HT-29 (cell line): ENCODE data around the gene HNRNPAB. TPM values are rescaled to one million over a fixed set of nuclear protein-coding genes. Genes with fewer than 3 reads are reported as not detected.
A peak's percentile ranks its signal among the peaks of the same experiment; 100 is the strongest.

Experiments used
- DNase-seq: peaks from one replicate; pipeline ENCODE4 v3.0.0-alpha.2; 2015; ENCODE audit warnings: low spot score
- total RNA-seq: library from RNA; depleted of rRNA; stranded (reverse); fragments of >200 nt; shearing (Covaris generic); gene quantifications from 2 replicates; pipeline ENCODE4 v1.2.3, GENCODE V29; 2014

The HNRNPAB gene
- total RNA-seq, 1 experiment from 2014 or later: 212 TPM

- DNase-seq: peak; percentile 28
These were observed 7.0 kb downstream of the HNRNPAB start for GRCh38 chr5:178211095-178212048.

- DNase-seq: no peak
These were observed 8.1 kb downstream of the HNRNPAB start for GRCh38 chr5:178212241-178213002.

- DNase-seq: no peak
These were observed 8.7 kb downstream of the HNRNPAB start for GRCh38 chr5:178213003-178213461.

GRCh38 chr5:178213748-178214151 lies 9.4 kb downstream of the HNRNPAB start:
- peak; percentile 35 for DNase-seq

GRCh38 chr5:178214160-178214803 lies 9.9 kb downstream of the HNRNPAB start:
- DNase-seq: no peak

GRCh38 chr5:178215280-178216002 lies 11.1 kb downstream of the HNRNPAB start:
- DNase-seq: no peak

- DNase-seq: no peak
These were observed 11.8 kb downstream of the HNRNPAB start for GRCh38 chr5:178216088-178216534.

GRCh38 chr5:178216779-178217178 lies 12.4 kb downstream of the HNRNPAB start:
- DNase-seq: no peak

GRCh38 chr5:178218237-178218776 lies 14.0 kb downstream of the HNRNPAB start:
- no peak for DNase-seq

- no peak for DNase-seq
These were observed 14.5 kb downstream of the HNRNPAB start for GRCh38 chr5:178218827-178219226.

- DNase-seq: no peak
These were observed 16.9 kb downstream of the HNRNPAB start for GRCh38 chr5:178221282-178221681.

- DNase-seq: no peak
These were observed 17.5 kb downstream of the HNRNPAB start for GRCh38 chr5:178221853-178222252.

GRCh38 chr5:178222292-178222691 lies 18.0 kb downstream of the HNRNPAB start:
- DNase-seq: no peak

- no peak for DNase-seq
These were observed 19.0 kb downstream of the HNRNPAB start for GRCh38 chr5:178223196-178223773.

GRCh38 chr5:178223828-178224335 lies 19.5 kb downstream of the HNRNPAB start:
- DNase-seq: no peak

- DNase-seq: no peak
These were observed 20.1 kb downstream of the HNRNPAB start for GRCh38 chr5:178224403-178224802.

GRCh38 chr5:178225174-178225573 lies 20.8 kb downstream of the HNRNPAB start:
- DNase-seq: no peak

- no peak for DNase-seq
These were observed 22.9 kb downstream of the HNRNPAB start for GRCh38 chr5:178227138-178227659.

GRCh38 chr5:178227929-178228328 lies 23.6 kb downstream of the HNRNPAB start:
- DNase-seq: no peak

GRCh38 chr5:178228609-178229008 lies 24.3 kb downstream of the HNRNPAB start:
- no peak for DNase-seq
